ENCODE results near the gene PDE7B.

DNA sequence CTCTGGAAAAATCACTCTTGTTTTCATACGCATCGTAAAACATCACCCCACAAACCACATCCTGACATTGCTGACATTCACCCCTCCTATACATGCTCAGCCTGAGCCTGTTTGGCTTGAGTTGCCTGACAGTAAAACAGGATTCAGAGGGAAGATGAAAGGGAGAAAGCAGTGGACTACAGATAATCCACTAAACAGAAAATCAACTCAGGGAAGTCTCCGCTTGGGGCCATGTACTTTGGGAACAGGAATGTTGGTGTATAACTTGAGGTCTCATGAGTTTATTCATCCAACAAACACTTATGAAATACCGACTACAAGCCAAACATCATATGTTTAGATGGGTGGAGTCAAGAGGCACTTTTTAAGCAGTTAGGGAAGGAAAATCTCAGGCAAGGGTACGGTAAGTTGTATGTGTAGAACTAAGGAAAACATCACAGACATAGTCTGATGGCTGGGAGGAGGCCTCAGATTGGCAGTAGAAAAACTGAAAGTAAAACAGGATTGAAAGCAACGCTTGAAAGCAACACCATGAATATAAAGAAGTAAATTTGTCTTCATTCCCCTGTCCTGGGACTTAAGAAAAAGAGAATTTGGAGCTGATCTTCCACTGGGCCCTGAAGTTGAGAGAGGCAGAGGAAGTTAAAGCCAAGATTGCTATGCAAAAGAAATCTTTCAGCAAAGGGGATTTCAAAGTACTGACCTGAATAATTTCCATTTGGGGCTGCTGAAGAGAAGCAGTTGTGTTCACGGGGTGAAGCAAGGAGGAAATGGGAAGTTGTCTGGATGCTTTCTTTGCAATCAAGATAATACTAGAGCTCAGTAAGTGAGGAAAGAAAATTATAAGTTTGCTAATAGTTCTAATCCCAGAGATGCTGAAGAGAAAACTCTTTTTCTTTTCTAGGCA is 28.8 kb downstream of the PDE7B start:
- TF ChIP-seq EZH2 (IDR thresholded peaks at IDR 0.05; ENCODE audit: low read length, unreplicated experiment), result no peak
- TF ChIP-seq, protein P1, sequence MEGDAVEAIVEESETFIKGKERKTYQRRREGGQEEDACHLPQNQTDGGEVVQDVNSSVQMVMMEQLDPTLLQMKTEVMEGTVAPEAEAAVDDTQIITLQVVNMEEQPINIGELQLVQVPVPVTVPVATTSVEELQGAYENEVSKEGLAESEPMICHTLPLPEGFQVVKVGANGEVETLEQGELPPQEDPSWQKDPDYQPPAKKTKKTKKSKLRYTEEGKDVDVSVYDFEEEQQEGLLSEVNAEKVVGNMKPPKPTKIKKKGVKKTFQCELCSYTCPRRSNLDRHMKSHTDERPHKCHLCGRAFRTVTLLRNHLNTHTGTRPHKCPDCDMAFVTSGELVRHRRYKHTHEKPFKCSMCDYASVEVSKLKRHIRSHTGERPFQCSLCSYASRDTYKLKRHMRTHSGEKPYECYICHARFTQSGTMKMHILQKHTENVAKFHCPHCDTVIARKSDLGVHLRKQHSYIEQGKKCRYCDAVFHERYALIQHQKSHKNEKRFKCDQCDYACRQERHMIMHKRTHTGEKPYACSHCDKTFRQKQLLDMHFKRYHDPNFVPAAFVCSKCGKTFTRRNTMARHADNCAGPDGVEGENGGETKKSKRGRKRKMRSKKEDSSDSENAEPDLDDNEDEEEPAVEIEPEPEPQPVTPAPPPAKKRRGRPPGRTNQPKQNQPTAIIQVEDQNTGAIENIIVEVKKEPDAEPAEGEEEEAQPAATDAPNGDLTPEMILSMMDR (conservative IDR thresholded peaks at IDR 0.05; ENCODE audit: low read depth, low read length), result no peak
- no peak for TF ChIP-seq EZH2phosphoT487 (IDR thresholded peaks at IDR 0.05; ENCODE audit: borderline replicate concordance, low read length)
